Erythroblast (primary cell): ENCODE results near the gene CNST.

ENCODE experiments used
- GATA1 ChIP-seq: IDR thresholded peaks from 2 replicates; pipeline ENCODE4 v1.6.1; 2011; ENCODE audit warnings: low read depth, mild to moderate bottlenecking, control low read depth, low read length, moderate library complexity
- POLR2A ChIP-seq: IDR thresholded peaks from 2 replicates; pipeline ENCODE4 v1.6.1; 2011; ENCODE audit warnings: mild to moderate bottlenecking, low read length

- TF ChIP-seq POLR2A = no peak
- TF ChIP-seq GATA1 = no peak
Measured at GRCh38 chr1:246690100-246690499, 123.8 kb downstream of the CNST start.
